IPS-20b (cell line): ENCODE data around the gene THSD7A.
A peak's percentile ranks its signal among the peaks of the same experiment; 100 is the strongest.

ENCODE experiments used
- H3K27ac ChIP-seq: one replicate; pipeline ENCODE4 v1.5.1; 2013; ENCODE audit warnings: low read length
- H3K27me3 ChIP-seq: 2 replicates; pipeline ENCODE4 v1.6.1; 2013; ENCODE audit warnings: mild to moderate bottlenecking, low read length, inconsistent platforms; ENCODE audit not compliant: insufficient read depth
- H3K36me3 ChIP-seq: 2 replicates; pipeline ENCODE4 v1.6.1; 2013; ENCODE audit warnings: low read depth, mild to moderate bottlenecking, inconsistent platforms, low read length, moderate library complexity; ENCODE audit not compliant: insufficient read depth
- H3K4me1 ChIP-seq: 2 replicates; pipeline ENCODE4 v1.6.1; 2013; ENCODE audit warnings: mild to moderate bottlenecking, control low read depth, inconsistent platforms, low read length, moderate library complexity; ENCODE audit not compliant: insufficient read depth
- H3K4me3 ChIP-seq: 2 replicates; pipeline ENCODE4 v1.5.1; 2013; ENCODE audit warnings: mild to moderate bottlenecking, low read length, inconsistent platforms
- H3K9ac ChIP-seq: 2 replicates; pipeline ENCODE4 v1.6.1; 2013; ENCODE audit warnings: low read depth, mild to moderate bottlenecking, inconsistent platforms, low read length, moderate library complexity
- H3K9me3 ChIP-seq: 2 replicates; pipeline ENCODE4 v1.6.1; 2013; ENCODE audit warnings: mild to moderate bottlenecking, low read depth, low read length, inconsistent platforms; ENCODE audit not compliant: insufficient read depth

Gene THSD7A

GRCh38 chr7:11831736-11832495 is at the start of gene THSD7A:
Gene THSD7A, minus strand, starts transcription at chr7:11832198. Its CDS starts 252 bp downstream, at chr7:11831946.
- peaks cover 3% of the 10 kb centered on the region; the same call in 1 of the 2 replicates for H3K4me1 ChIP-seq
- no peaks in the 10 kb centered on the region for H3K9me3 ChIP-seq
- H3K27ac ChIP-seq: no peak within 1 kb of the TSS
- peaks cover 19% of the 10 kb centered on the region; the same call in 1 of the 2 replicates for H3K27me3 ChIP-seq
- peak within 1 kb of the TSS; percentile 82 for H3K4me3 ChIP-seq
- no peaks in the 10 kb centered on the region for H3K36me3 ChIP-seq
- H3K9ac ChIP-seq: peak within 1 kb of the TSS; percentile 60; the same call in 1 of the 2 replicates

GRCh38 chr7:11881680-11882079 is 49.7 kb upstream of the THSD7A start:
- Histone ChIP-seq H3K27ac (no peak overlapping the region), H3K9ac (no peak overlapping the region), H3K36me3 (no peaks in the 10 kb centered on the region), H3K9me3 (no peaks in the 10 kb centered on the region), H3K4me1 (no peaks in the 10 kb centered on the region), H3K4me3 (no peak overlapping the region), H3K27me3 (no peaks in the 10 kb centered on the region)

GRCh38 chr7:11875635-11876034 is 43.6 kb upstream of the THSD7A start:
- H3K9ac ChIP-seq: no peak overlapping the region
- H3K4me1 ChIP-seq: no peaks in the 10 kb centered on the region
- H3K4me3 ChIP-seq: no peak overlapping the region
- no peak overlapping the region for H3K27ac ChIP-seq
- H3K27me3 ChIP-seq: no peaks in the 10 kb centered on the region
- no peaks in the 10 kb centered on the region for H3K9me3 ChIP-seq
- H3K36me3 ChIP-seq: no peaks in the 10 kb centered on the region

- Histone ChIP-seq H3K9me3 (peaks cover 33% of the 10 kb centered on the region), H3K36me3 (no peaks in the 10 kb centered on the region), H3K27me3 (no peaks in the 10 kb centered on the region), H3K9ac (no peak overlapping the region), H3K27ac (no peak overlapping the region), H3K4me1 (no peaks in the 10 kb centered on the region), H3K4me3 (no peak overlapping the region)
These were observed 33.7 kb upstream of the THSD7A start for GRCh38 chr7:11865671-11866070.

- no peaks in the 10 kb centered on the region for H3K4me1 ChIP-seq
- H3K36me3 ChIP-seq: no peaks in the 10 kb centered on the region
- H3K27ac ChIP-seq: no peak overlapping the region
- H3K27me3 ChIP-seq: no peaks in the 10 kb centered on the region
- H3K9me3 ChIP-seq: no peaks in the 10 kb centered on the region
- H3K9ac ChIP-seq: no peak overlapping the region
- H3K4me3 ChIP-seq: no peak overlapping the region
These were observed 26.8 kb upstream of the THSD7A start for GRCh38 chr7:11858622-11859302.

GRCh38 chr7:11858026-11858425 is 26.0 kb upstream of the THSD7A start:
- Histone ChIP-seq H3K9me3 (no peaks in the 10 kb centered on the region), H3K9ac (no peak overlapping the region), H3K4me3 (no peak overlapping the region), H3K27ac (no peak overlapping the region), H3K36me3 (no peaks in the 10 kb centered on the region), H3K4me1 (no peaks in the 10 kb centered on the region), H3K27me3 (no peaks in the 10 kb centered on the region)

GRCh38 chr7:11848251-11848650 is 16.3 kb upstream of the THSD7A start:
- no peaks in the 10 kb centered on the region for H3K36me3 ChIP-seq
- no peaks in the 10 kb centered on the region for H3K9me3 ChIP-seq
- no peak overlapping the region for H3K4me3 ChIP-seq
- H3K9ac ChIP-seq: no peak overlapping the region
- peaks cover 41% of the 10 kb centered on the region; the same call in 1 of the 2 replicates for H3K4me1 ChIP-seq
- no peak overlapping the region for H3K27ac ChIP-seq
- no peaks in the 10 kb centered on the region for H3K27me3 ChIP-seq

- Histone ChIP-seq H3K9ac (no peak overlapping the region), H3K9me3 (no peaks in the 10 kb centered on the region), H3K27me3 (no peaks in the 10 kb centered on the region), H3K27ac (no peak overlapping the region), H3K4me1 (peaks cover 41% of the 10 kb centered on the region; the same call in 1 of the 2 replicates), H3K36me3 (no peaks in the 10 kb centered on the region), H3K4me3 (peak overlapping the region; percentile 6; the same call in 1 of the 2 replicates)
These were observed 15.3 kb upstream of the THSD7A start for GRCh38 chr7:11847336-11847735.

- H3K27me3 ChIP-seq: no peaks in the 10 kb centered on the region
- H3K4me3 ChIP-seq: peak overlapping the region; percentile 6; the same call in 1 of the 2 replicates
- H3K9me3 ChIP-seq: no peaks in the 10 kb centered on the region
- H3K9ac ChIP-seq: no peak overlapping the region
- H3K4me1 ChIP-seq: peaks cover 41% of the 10 kb centered on the region; the same call in 1 of the 2 replicates
- H3K36me3 ChIP-seq: no peaks in the 10 kb centered on the region
- H3K27ac ChIP-seq: peak overlapping the region; percentile 21
These were observed 14.5 kb upstream of the THSD7A start for GRCh38 chr7:11846361-11846955.

GRCh38 chr7:11843113-11843765 is 11.2 kb upstream of the THSD7A start:
- H3K4me1 ChIP-seq: peaks cover 28% of the 10 kb centered on the region; the same call in 1 of the 2 replicates
- no peaks in the 10 kb centered on the region for H3K9me3 ChIP-seq
- H3K36me3 ChIP-seq: no peaks in the 10 kb centered on the region
- no peaks in the 10 kb centered on the region for H3K27me3 ChIP-seq
- no peak overlapping the region for H3K4me3 ChIP-seq
- H3K9ac ChIP-seq: no peak overlapping the region
- no peak overlapping the region for H3K27ac ChIP-seq

- Histone ChIP-seq H3K9me3 (no peaks in the 10 kb centered on the region), H3K27me3 (no peaks in the 10 kb centered on the region), H3K27ac (no peak overlapping the region), H3K4me1 (peaks cover 12% of the 10 kb centered on the region; the same call in 1 of the 2 replicates), H3K36me3 (no peaks in the 10 kb centered on the region), H3K4me3 (no peak overlapping the region), H3K9ac (no peak overlapping the region)
These were observed 9.7 kb upstream of the THSD7A start for GRCh38 chr7:11841657-11842056.
